Lower lobe of right lung (tissue), 2 donors: Measurements from ENCODE around the gene KCNAB1. TPM values are rescaled to one million over a fixed set of nuclear protein-coding genes. Genes with fewer than 3 reads are reported as not detected.

Experiments
- ATAC-seq, 2 donors: fragments of 200-7000 bp; cut with Tn5 transposase; one replicate each; pipeline ENCODE4 v1.9.1; 2020 to 2022; ENCODE audit warnings: mild to moderate bottlenecking in 2 of 2, moderate library complexity in 2 of 2
- DNase-seq: peaks from one replicate; pipeline ENCODE4 v3.0.0-alpha.2; 2020
- H3K27ac ChIP-seq: fragments of 200-600 bp; one replicate; pipeline ENCODE4 v1.8.0; 2022
- H3K27me3 ChIP-seq: fragments of 200-600 bp; one replicate; pipeline ENCODE4 v1.8.0; 2022; ENCODE audit warnings: low read depth
- H3K36me3 ChIP-seq: fragments of 200-600 bp; one replicate; pipeline ENCODE4 v1.8.0; 2022; ENCODE audit warnings: mild to moderate bottlenecking
- H3K4me1 ChIP-seq: fragments of 200-600 bp; one replicate; pipeline ENCODE4 v1.8.0; 2022
- H3K4me3 ChIP-seq: fragments of 200-600 bp; one replicate; pipeline ENCODE4 v1.8.0; 2022; ENCODE audit warnings: mild to moderate bottlenecking
- H3K9me3 ChIP-seq: fragments of 200-600 bp; one replicate; pipeline ENCODE4 v1.8.0; 2022
- intact Hi-C: fragments of 100-400 bp; cut with DNase I; formaldehyde crosslinking; loops from one replicate; pipeline ENCODE4 v1.11.0; 2022
- total RNA-seq: library from RNA; stranded (reverse); fragmentation: NEBNext Ultra II Directional; extraction: Animal tissue kit (Norgen Biotek cat#: 25700); gene quantifications from one replicate; pipeline ENCODE4 v1.2.1, GENCODE V29; 2021
- TF ChIP-seq, protein P1 (sequence below): fragments of 200-600 bp; IDR thresholded peaks from one replicate; pipeline ENCODE4 v1.8.0; 2022; ENCODE audit warnings: antibody characterized with exemption, mild to moderate bottlenecking
- donor health status: DM: no; HTN: yes; CAD: no; lungs with severe emphysema.

The KCNAB1 gene
- total RNA-seq, 1 donor from 2014 or later, result 4.7 TPM

DNA sequence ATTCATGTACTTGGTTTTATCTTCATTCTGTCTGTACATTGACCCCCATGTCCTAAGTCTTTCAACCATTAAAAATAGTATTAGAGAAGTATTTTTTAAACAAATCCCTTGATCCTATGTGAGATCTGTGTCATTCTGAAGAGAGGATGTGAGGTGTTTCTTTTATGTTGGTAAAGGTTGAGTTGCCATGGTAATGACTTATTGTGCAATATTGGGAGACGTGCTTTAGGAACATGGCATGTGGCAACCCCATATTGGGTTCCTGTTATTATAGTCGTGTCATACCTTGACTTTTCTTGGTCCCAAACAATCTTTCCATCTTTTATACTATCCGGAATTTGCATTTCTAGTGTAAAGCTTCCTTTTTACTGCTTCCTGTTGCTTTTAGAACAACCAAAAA, 203.1 kb downstream of the KCNAB1 start:
- TF ChIP-seq, protein P1, sequence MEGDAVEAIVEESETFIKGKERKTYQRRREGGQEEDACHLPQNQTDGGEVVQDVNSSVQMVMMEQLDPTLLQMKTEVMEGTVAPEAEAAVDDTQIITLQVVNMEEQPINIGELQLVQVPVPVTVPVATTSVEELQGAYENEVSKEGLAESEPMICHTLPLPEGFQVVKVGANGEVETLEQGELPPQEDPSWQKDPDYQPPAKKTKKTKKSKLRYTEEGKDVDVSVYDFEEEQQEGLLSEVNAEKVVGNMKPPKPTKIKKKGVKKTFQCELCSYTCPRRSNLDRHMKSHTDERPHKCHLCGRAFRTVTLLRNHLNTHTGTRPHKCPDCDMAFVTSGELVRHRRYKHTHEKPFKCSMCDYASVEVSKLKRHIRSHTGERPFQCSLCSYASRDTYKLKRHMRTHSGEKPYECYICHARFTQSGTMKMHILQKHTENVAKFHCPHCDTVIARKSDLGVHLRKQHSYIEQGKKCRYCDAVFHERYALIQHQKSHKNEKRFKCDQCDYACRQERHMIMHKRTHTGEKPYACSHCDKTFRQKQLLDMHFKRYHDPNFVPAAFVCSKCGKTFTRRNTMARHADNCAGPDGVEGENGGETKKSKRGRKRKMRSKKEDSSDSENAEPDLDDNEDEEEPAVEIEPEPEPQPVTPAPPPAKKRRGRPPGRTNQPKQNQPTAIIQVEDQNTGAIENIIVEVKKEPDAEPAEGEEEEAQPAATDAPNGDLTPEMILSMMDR, result no peak
- Histone ChIP-seq H3K36me3 (no peaks in the 10 kb centered on the region), H3K4me1 (no peaks in the 10 kb centered on the region), H3K27ac (no peak overlapping the region), H3K4me3 (no peak overlapping the region), H3K9me3 (no peaks in the 10 kb centered on the region), H3K27me3 (no peaks in the 10 kb centered on the region)
- DNase-seq (no peak), ATAC-seq (no peak)
- intact Hi-C loops, result no loop called here

DNA sequence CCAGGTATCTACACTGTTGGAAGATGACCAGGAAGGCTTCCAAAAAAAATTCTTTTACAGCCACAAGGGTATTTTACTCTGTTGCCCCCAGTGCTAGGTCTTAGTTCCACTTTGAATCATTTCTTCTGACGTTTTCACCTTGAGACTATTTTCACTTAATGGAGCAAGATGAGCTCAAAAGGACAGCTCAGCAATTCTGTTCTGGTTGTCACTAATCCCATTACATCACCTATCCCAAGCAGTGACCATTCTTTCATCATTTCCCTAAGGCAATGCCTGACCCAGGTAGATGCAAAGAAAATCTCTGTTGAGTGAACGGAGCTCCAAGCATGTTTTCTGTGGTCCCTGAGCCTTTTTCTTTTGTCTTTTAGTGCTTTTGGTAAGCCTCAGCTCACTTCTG, 210.0 kb downstream of the KCNAB1 start:
- no peaks in the 10 kb centered on the region for H3K36me3 ChIP-seq
- H3K27me3 ChIP-seq, result no peaks in the 10 kb centered on the region
- TF ChIP-seq, protein P1, result no peak
- no peaks in the 10 kb centered on the region for H3K9me3 ChIP-seq
- no peak overlapping the region for H3K27ac ChIP-seq
- intact Hi-C loops, result no loop called here
- no peak overlapping the region for H3K4me3 ChIP-seq
- H3K4me1 ChIP-seq, result no peaks in the 10 kb centered on the region
- ATAC-seq (no peak), DNase-seq (no peak)

DNA sequence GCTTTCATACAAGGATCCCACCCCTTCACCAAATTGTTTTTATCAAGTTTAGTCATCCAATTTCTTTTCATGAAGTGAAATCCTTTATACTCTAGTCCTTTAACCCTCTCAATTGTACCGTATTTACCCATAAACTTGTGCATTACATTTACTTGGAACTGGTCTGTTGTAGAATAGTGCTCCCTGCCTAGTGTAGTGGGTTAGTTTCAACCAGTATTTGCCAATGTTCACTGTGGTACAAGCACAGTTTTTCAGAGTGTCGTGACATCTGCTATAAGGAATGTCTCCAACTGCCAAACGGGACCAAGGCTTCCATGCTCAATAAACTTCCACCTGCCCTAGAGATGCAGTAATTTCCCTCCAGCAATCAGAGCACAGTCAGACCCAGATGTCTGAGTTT, 211.9 kb downstream of the KCNAB1 start:
- no peak for ATAC-seq
- Histone ChIP-seq H3K4me1 (no peaks in the 10 kb centered on the region), H3K4me3 (no peak overlapping the region), H3K27me3 (no peaks in the 10 kb centered on the region), H3K36me3 (no peaks in the 10 kb centered on the region), H3K9me3 (no peaks in the 10 kb centered on the region), H3K27ac (no peak overlapping the region)
- TF ChIP-seq, protein P1, result no peak
- DNase-seq, result no peak
- intact Hi-C loops, result no loop called here

DNA sequence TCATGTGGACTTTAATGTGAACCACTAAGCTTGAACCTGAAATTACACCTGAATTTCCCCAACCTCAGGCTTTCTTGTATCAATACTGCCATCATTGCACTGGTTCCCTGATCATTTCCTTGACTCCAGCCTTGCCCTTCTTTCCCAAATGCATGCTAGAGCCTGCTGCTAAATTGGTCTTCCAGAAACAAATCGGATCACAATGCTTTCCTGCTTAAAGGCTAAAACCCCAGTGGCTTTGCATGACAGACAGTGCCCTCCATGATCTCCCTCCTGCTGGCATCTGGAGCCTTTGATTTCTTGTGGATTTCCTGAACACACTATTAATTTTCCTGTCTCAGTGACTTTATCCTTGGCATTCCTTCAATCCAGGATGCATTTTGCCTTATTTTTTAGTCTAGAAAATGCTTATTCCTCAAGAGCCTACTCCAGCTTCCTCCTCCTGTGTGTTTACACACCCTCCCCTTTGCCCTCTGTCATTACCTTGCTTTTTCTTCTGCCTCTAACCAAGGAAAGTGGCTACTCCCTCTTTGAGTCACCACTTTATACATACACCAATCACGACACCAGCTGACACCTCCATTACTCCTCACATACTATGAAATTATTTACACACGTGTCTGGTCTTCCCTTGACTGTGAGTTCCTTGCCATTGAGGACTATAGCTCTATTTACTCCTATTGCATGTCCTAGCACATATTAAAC, 214.6 kb downstream of the KCNAB1 start:
- Histone ChIP-seq H3K36me3 (no peaks in the 10 kb centered on the region), H3K4me1 (no peaks in the 10 kb centered on the region), H3K27me3 (no peaks in the 10 kb centered on the region), H3K9me3 (no peaks in the 10 kb centered on the region), H3K27ac (no peak overlapping the region), H3K4me3 (no peak overlapping the region)
- DNase-seq (no peak), ATAC-seq (no peak)
- intact Hi-C loops, result no loop called here
- TF ChIP-seq, protein P1, result no peak

DNA sequence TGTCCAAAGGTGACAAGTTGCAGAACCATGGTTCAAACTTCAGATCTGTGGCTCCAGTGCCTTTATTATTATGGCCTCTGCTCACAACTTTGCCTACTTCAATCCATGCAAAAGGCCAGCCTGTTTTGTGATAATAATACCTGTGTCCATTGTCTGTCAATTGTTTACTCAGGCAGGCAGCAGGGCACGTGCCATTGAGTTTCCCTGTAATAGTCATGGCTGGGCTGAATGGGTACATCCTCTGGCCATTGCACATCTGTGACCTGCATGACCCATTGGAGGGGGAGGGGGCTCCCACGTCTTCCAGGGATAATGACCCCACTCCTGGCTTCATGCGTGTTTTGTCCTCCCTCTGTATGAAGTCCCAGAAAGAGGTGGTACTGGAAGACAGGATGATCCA, 219.1 kb downstream of the KCNAB1 start:
- H3K4me1 ChIP-seq, result no peaks in the 10 kb centered on the region
- H3K27ac ChIP-seq, result no peak overlapping the region
- intact Hi-C loops, result no loop called here
- TF ChIP-seq, protein P1, result no peak
- no peaks in the 10 kb centered on the region for H3K27me3 ChIP-seq
- H3K4me3 ChIP-seq, result no peak overlapping the region
- no peaks in the 10 kb centered on the region for H3K9me3 ChIP-seq
- ATAC-seq (no peak), DNase-seq (no peak)
- H3K36me3 ChIP-seq, result no peaks in the 10 kb centered on the region
